IMR-90 (cell line): Measurements from ENCODE around the gene AHI1.

ENCODE experiments used
- MAFK ChIP-seq: IDR thresholded peaks from 2 replicates; pipeline ENCODE4 v1.6.1; 2012; ENCODE audit warnings: low read depth, low read length, improper control_type of control experiment
- MAZ ChIP-seq: IDR thresholded peaks from 2 replicates; pipeline ENCODE4 v1.6.1; 2012; ENCODE audit warnings: low read depth, mild to moderate bottlenecking, low read length, improper control_type of control experiment, moderate library complexity, borderline replicate concordance
- POLR2A ChIP-seq: IDR thresholded peaks from 2 replicates; pipeline ENCODE4 v1.6.1; 2012; ENCODE audit warnings: mild to moderate bottlenecking, low read depth, low read length
- SMC3 ChIP-seq: fragments of 150-350 bp; IDR thresholded peaks from 2 replicates; pipeline ENCODE4 v1.6.1; 2016; ENCODE audit warnings: low read depth, mild to moderate bottlenecking, antibody characterized with exemption, low read length, moderate library complexity
- TF ChIP-seq, protein P1 (sequence below): conservative IDR thresholded peaks from 2 replicates; pipeline ENCODE4 v1.5.1; 2012; ENCODE audit warnings: mild to moderate bottlenecking, low read depth, low read length, improper control_type of control experiment

DNA sequence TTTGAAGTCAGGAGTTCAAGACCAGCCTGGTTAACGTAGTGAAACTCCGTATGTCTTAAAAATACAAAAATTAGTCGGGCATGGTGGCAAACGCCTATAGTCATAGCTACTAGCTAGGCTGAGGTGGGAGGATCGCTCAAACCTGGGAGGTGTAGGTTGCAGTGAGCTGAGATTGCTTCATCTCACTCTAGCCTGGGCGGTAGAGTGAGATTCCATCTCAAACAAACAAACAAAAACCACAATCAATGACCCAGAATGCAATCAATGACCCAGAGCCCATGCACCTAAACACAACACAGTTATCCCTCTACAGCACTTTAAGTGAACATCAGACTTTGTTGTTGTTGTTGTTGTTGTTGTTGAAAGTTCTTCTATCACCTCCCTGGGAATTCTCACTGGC lies 238.6 kb downstream of the AHI1 start:
- TF ChIP-seq, protein P1, sequence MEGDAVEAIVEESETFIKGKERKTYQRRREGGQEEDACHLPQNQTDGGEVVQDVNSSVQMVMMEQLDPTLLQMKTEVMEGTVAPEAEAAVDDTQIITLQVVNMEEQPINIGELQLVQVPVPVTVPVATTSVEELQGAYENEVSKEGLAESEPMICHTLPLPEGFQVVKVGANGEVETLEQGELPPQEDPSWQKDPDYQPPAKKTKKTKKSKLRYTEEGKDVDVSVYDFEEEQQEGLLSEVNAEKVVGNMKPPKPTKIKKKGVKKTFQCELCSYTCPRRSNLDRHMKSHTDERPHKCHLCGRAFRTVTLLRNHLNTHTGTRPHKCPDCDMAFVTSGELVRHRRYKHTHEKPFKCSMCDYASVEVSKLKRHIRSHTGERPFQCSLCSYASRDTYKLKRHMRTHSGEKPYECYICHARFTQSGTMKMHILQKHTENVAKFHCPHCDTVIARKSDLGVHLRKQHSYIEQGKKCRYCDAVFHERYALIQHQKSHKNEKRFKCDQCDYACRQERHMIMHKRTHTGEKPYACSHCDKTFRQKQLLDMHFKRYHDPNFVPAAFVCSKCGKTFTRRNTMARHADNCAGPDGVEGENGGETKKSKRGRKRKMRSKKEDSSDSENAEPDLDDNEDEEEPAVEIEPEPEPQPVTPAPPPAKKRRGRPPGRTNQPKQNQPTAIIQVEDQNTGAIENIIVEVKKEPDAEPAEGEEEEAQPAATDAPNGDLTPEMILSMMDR = no peak
- TF ChIP-seq POLR2A (no peak), MAFK (no peak), MAZ (no peak), SMC3 (no peak)
